ENCODE measurements around the gene ETV4.

DNA sequence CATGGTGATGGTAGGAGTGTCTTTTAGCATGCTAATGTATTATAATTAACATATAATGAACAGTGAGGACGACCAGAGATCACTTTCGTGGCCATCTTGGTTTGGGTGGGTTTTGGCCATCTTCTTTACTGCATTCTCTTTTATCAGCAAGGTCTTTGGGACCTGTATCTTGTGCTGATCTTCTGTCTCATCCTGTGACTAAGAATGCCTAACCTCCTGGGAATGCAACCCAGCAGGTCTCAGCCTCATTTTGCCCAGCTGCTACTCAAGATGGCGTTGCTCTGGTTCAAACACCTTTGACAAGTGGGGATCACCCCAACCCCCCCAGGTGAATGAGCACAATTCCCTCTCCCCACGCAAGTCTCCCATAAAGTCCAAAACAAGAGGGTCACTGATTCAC, 49.3 kb upstream of the ETV4 start:
- TF ChIP-seq, protein P1, sequence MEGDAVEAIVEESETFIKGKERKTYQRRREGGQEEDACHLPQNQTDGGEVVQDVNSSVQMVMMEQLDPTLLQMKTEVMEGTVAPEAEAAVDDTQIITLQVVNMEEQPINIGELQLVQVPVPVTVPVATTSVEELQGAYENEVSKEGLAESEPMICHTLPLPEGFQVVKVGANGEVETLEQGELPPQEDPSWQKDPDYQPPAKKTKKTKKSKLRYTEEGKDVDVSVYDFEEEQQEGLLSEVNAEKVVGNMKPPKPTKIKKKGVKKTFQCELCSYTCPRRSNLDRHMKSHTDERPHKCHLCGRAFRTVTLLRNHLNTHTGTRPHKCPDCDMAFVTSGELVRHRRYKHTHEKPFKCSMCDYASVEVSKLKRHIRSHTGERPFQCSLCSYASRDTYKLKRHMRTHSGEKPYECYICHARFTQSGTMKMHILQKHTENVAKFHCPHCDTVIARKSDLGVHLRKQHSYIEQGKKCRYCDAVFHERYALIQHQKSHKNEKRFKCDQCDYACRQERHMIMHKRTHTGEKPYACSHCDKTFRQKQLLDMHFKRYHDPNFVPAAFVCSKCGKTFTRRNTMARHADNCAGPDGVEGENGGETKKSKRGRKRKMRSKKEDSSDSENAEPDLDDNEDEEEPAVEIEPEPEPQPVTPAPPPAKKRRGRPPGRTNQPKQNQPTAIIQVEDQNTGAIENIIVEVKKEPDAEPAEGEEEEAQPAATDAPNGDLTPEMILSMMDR (IDR thresholded peaks at IDR 0.05; ENCODE audit: low read length), result no peak
- no peak for TF ChIP-seq EZH2 (IDR thresholded peaks at IDR 0.05; ENCODE audit: borderline replicate concordance, low read length)

Measured in OCI-LY1 (cell line).